Measurements from ENCODE around the gene CAPZB.

DNA sequence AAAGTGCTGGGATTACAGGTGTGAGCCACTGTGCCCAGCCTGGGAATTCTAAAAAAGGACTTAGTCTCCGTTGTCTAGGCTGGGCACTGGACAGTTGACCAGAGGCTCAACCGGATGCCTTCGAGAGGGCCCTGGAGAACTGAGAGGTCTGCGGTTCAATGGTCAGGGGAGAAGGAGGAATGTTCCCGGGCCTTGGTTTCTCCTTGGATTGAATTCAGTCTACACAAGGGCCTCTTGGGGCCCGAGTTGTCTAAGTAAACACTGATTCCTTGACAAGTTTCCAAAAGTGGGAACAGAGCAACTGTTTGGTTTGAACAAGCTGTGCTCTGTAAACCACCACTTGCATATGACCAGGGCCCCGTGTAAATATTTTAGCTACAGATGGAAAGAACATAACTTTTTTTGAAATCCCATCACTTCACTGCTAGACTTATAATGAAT lies 29.1 kb upstream of the CAPZB start:
- TF ChIP-seq POLR2A (IDR thresholded peaks at IDR 0.05; ENCODE audit: extremely low read depth, insufficient read length): no peak
- TF ChIP-seq, protein P1, sequence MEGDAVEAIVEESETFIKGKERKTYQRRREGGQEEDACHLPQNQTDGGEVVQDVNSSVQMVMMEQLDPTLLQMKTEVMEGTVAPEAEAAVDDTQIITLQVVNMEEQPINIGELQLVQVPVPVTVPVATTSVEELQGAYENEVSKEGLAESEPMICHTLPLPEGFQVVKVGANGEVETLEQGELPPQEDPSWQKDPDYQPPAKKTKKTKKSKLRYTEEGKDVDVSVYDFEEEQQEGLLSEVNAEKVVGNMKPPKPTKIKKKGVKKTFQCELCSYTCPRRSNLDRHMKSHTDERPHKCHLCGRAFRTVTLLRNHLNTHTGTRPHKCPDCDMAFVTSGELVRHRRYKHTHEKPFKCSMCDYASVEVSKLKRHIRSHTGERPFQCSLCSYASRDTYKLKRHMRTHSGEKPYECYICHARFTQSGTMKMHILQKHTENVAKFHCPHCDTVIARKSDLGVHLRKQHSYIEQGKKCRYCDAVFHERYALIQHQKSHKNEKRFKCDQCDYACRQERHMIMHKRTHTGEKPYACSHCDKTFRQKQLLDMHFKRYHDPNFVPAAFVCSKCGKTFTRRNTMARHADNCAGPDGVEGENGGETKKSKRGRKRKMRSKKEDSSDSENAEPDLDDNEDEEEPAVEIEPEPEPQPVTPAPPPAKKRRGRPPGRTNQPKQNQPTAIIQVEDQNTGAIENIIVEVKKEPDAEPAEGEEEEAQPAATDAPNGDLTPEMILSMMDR (IDR thresholded peaks at IDR 0.05; ENCODE audit: low read depth, low read length): no peak

All from NB4 (cell line).